ENCODE results near the gene POM121C. TPM values are rescaled to one million over a fixed set of nuclear protein-coding genes. Genes with fewer than 3 reads are reported as not detected.
A peak's percentile ranks its signal among the peaks of the same experiment; 100 is the strongest.
"Not testable (repeated sequence)": the region's sequence is repeated elsewhere in the genome, so short reads cannot be mapped to it uniquely, and the experiment has no call there.

The POM121C gene
- polyA plus RNA-seq (2012; ENCODE audit: low read depth, missing spikeins), result 30.2 TPM

- TF ChIP-seq POU2F2 (IDR thresholded peaks at IDR 0.05; ENCODE audit: low read depth, low read length) (0 out of 2 replicates have a peak, but pooled peaks have one; percentile 22), SPI1 (IDR thresholded peaks at IDR 0.05; ENCODE audit: low read depth, low read length) (0 out of 2 replicates have a peak, but pooled peaks have one; percentile 9), TAF1 (IDR thresholded peaks at IDR 0.05; ENCODE audit: low read depth, low read length) (0 out of 2 replicates have a peak, but pooled peaks have one; percentile 43), POLR2AphosphoS5 (IDR thresholded peaks at IDR 0.05; ENCODE audit: low read depth, low read length) (peak; percentile 63; the same call in 1 of the 2 replicates), POLR2A (IDR thresholded peaks at IDR 0.05; ENCODE audit: low read depth, low read length) (peak; percentile 38; the same call in 1 of the 2 replicates)
- FAIRE-seq, result peak; percentile 43
- not testable (repeated sequence) for DNase-seq (ENCODE audit: insufficient read length, low spot score)
These were observed at the start of gene POM121C for GRCh38 chr7:75485979-75486643. TSS of gene POM121C (minus strand) at chr7:75486299. CDS start at chr7:75441496, 44,803 bp downstream.

- DNase-seq (ENCODE audit: insufficient read length, low spot score) (peak; percentile 48), FAIRE-seq (peak; percentile 5)
- TF ChIP-seq SPI1 (IDR thresholded peaks at IDR 0.05; ENCODE audit: low read depth, low read length) (peak; percentile 58), PAX5 (IDR thresholded peaks at IDR 0.05; ENCODE audit: insufficient read depth, low read length, severe bottlenecking) (no peak), POLR2AphosphoS5 (IDR thresholded peaks at IDR 0.05; ENCODE audit: low read depth, low read length) (no peak)
These were observed 48.7 kb upstream of the POM121C start for GRCh38 chr7:75534727-75535307.

- FAIRE-seq, result no peak
- DNase-seq (ENCODE audit: insufficient read length, low spot score), result no peak
- TF ChIP-seq POU2F2 (IDR thresholded peaks at IDR 0.05; ENCODE audit: low read depth, low read length), result no peak
These were observed 47.8 kb upstream of the POM121C start for GRCh38 chr7:75533926-75534325.

GRCh38 chr7:75532639-75533038 lies 46.5 kb upstream of the POM121C start:
- no peak for DNase-seq (ENCODE audit: insufficient read length, low spot score)
- FAIRE-seq, result no peak
- TF ChIP-seq SPI1 (IDR thresholded peaks at IDR 0.05; ENCODE audit: low read depth, low read length) (no peak), POU2F2 (IDR thresholded peaks at IDR 0.05; ENCODE audit: low read depth, low read length) (no peak), POLR2A (IDR thresholded peaks at IDR 0.05; ENCODE audit: low read depth, low read length) (no peak), POLR2AphosphoS5 (IDR thresholded peaks at IDR 0.05; ENCODE audit: low read depth, low read length) (no peak), PAX5 (IDR thresholded peaks at IDR 0.05; ENCODE audit: insufficient read depth, low read length, severe bottlenecking) (no peak), TAF1 (IDR thresholded peaks at IDR 0.05; ENCODE audit: low read depth, low read length) (no peak)

- TF ChIP-seq POLR2AphosphoS5 (IDR thresholded peaks at IDR 0.05; ENCODE audit: low read depth, low read length), result no peak
- no peak for TF ChIP-seq POLR2A (IDR thresholded peaks at IDR 0.05; ENCODE audit: low read depth, low read length)
- TF ChIP-seq TAF1 (IDR thresholded peaks at IDR 0.05; ENCODE audit: low read depth, low read length), result no peak
- no peak for TF ChIP-seq PAX5 (IDR thresholded peaks at IDR 0.05; ENCODE audit: insufficient read depth, low read length, severe bottlenecking)
- no peak for TF ChIP-seq SPI1 (IDR thresholded peaks at IDR 0.05; ENCODE audit: low read depth, low read length)
- TF ChIP-seq POU2F2 (IDR thresholded peaks at IDR 0.05; ENCODE audit: low read depth, low read length), result no peak
- FAIRE-seq (no peak), DNase-seq (ENCODE audit: insufficient read length, low spot score) (no peak)
These were observed 45.3 kb upstream of the POM121C start for GRCh38 chr7:75531359-75531821.

- DNase-seq (ENCODE audit: insufficient read length, low spot score); FAIRE-seq: not testable (repeated sequence)
These were observed 41.2 kb upstream of the POM121C start for GRCh38 chr7:75527224-75527722.

- not testable (repeated sequence) for DNase-seq (ENCODE audit: insufficient read length, low spot score); FAIRE-seq
These were observed 35.6 kb upstream of the POM121C start for GRCh38 chr7:75521727-75522126.

GRCh38 chr7:75518842-75519241 lies 32.7 kb upstream of the POM121C start:
- not testable (repeated sequence) for FAIRE-seq; DNase-seq (ENCODE audit: insufficient read length, low spot score)

GRCh38 chr7:75509033-75509432 lies 22.9 kb upstream of the POM121C start:
- not testable (repeated sequence) for DNase-seq (ENCODE audit: insufficient read length, low spot score); FAIRE-seq

GRCh38 chr7:75492020-75492419 lies 5.9 kb upstream of the POM121C start, which contains the start of gene SPDYE5:
TSS of gene SPDYE5 (plus strand) at chr7:75492320. CDS start at chr7:75494048, 1,728 bp downstream.
- not testable (repeated sequence) for DNase-seq (ENCODE audit: insufficient read length, low spot score); FAIRE-seq

- not testable (repeated sequence) for DNase-seq (ENCODE audit: insufficient read length, low spot score); FAIRE-seq
These were observed 632 bp downstream of the POM121C start for GRCh38 chr7:75485355-75485978.

- not testable (repeated sequence) for DNase-seq (ENCODE audit: insufficient read length, low spot score); FAIRE-seq
These were observed 5.8 kb downstream of the POM121C start for GRCh38 chr7:75480313-75480712.

- FAIRE-seq; DNase-seq (ENCODE audit: insufficient read length, low spot score): not testable (repeated sequence)
These were observed 8.6 kb downstream of the POM121C start for GRCh38 chr7:75477457-75477856.

- FAIRE-seq, result peak; percentile 72
- not testable (repeated sequence) for DNase-seq (ENCODE audit: insufficient read length, low spot score)
These were observed 15.9 kb downstream of the POM121C start for GRCh38 chr7:75470166-75470565.

- not testable (repeated sequence) for DNase-seq (ENCODE audit: insufficient read length, low spot score); FAIRE-seq
These were observed 25.6 kb downstream of the POM121C start for GRCh38 chr7:75460541-75460940.

GRCh38 chr7:75458034-75458433 lies 28.1 kb downstream of the POM121C start:
- FAIRE-seq, result not testable (repeated sequence)

More at GRCh38 chr7:75458034-75458433, 28.1 kb downstream of the POM121C start:
- DNase-seq (ENCODE audit: insufficient read length, low spot score), result not testable (repeated sequence)

All from GM12891 (cell line).